ENCODE measurements around the gene EDC4. TPM values are rescaled to one million over a fixed set of nuclear protein-coding genes. Genes with fewer than 3 reads are reported as not detected.

EDC4 gene
- total RNA-seq, 1 experiment from 2014 or later, result 106 TPM

DNA sequence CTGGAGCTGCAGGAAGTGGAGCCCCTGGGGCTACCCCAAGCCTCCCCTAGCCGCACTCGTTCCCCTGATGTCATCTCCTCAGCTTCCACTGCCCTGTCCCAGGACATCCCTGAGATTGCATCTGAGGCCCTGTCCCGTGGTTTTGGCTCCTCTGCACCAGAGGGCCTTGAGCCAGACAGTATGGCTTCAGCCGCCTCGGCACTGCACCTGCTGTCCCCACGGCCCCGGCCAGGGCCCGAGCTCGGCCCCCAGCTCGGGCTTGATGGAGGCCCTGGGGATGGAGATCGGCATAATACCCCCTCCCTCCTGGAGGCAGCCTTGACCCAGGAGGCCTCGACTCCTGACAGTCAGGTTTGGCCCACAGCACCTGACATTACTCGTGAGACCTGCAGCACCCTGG, 7.7 kb downstream of the EDC4 start:
- Histone ChIP-seq H3T11ph (ENCODE audit: low read length) (no peak overlapping the region), H3K23ac (ENCODE audit: insufficient read length, low read depth, low read length) (no peak overlapping the region), H3K9me3 (ENCODE audit: control insufficient read depth, low read depth, low read length) (no peaks in the 10 kb centered on the region), H3K4me2 (ENCODE audit: insufficient read depth, insufficient read length, low read length) (no peak overlapping the region), H2AFZ (ENCODE audit: low read length) (no peak overlapping the region), H3K14ac (ENCODE audit: insufficient read depth, low read length) (no peak overlapping the region), H2AK5ac (ENCODE audit: insufficient read length, low read length) (no peak overlapping the region), H3K4ac (ENCODE audit: low read depth, low read length) (no peak overlapping the region), H3K27ac (ENCODE audit: insufficient read length, low read depth, low read length) (no peak overlapping the region), H2BK15ac (ENCODE audit: low read depth, low read length) (no peak overlapping the region), H4K8ac (replicated peaks; ENCODE audit: insufficient read length, low read depth, low read length) (no peak overlapping the region), H3K4me1 (ENCODE audit: insufficient read depth, low read length) (no peaks in the 10 kb centered on the region), H3K9ac (ENCODE audit: extremely low read depth, insufficient read length, low read length) (no peak overlapping the region), H2BK20ac (ENCODE audit: low read depth, low read length, poor library complexity, severe bottlenecking) (no peak overlapping the region), H2BK12ac (ENCODE audit: insufficient read length, low read depth, low read length) (no peak overlapping the region), H4K5ac (ENCODE audit: insufficient read length, low read depth, low read length) (no peak overlapping the region), H3K79me2 (ENCODE audit: insufficient read depth, low read length) (no peaks in the 10 kb centered on the region), H3K23me2 (ENCODE audit: insufficient read length, low read depth, low read length, poor library complexity, severe bottlenecking) (no peaks in the 10 kb centered on the region), H3K56ac (ENCODE audit: insufficient read length, low read depth, low read length) (no peak overlapping the region), H3K18ac (ENCODE audit: insufficient read length, low read depth, low read length) (no peak overlapping the region), H2BK5ac (ENCODE audit: insufficient read length, low read length) (no peak overlapping the region), H2BK120ac (ENCODE audit: low read depth, low read length, poor library complexity, severe bottlenecking) (no peak overlapping the region), H4K91ac (ENCODE audit: insufficient read length, low read depth, low read length) (no peak overlapping the region), H3K27me3 (ENCODE audit: insufficient read depth, low read length) (no peaks in the 10 kb centered on the region), H4K20me1 (ENCODE audit: control insufficient read depth, insufficient read depth, insufficient read length) (no peaks in the 10 kb centered on the region), H3K79me1 (ENCODE audit: insufficient read depth, low read depth, low read length, poor library complexity, severe bottlenecking) (no peaks in the 10 kb centered on the region)
- Mint-ChIP-seq H3K27me3 (ENCODE audit: low read depth) (no peaks in the 10 kb centered on the region; the same call in none of the 2 replicates), H3K9me3 (no peaks in the 10 kb centered on the region), H3K4me3 (no peak overlapping the region), H3K36me3 (ENCODE audit: insufficient read depth in 1 of 3, low read depth in 3 of 3) (peaks cover 29 to 80% (median 73%) of the 10 kb centered on the region in 3 experiments), H3K27ac (no peak overlapping the region), H3K4me1 (peaks cover 8 to 12% of the 10 kb centered on the region in 2 experiments)
- WGBS (ENCODE audit: extremely low coverage, insufficient read length, low lambda C conversion rate), result no CpG with 5 or more reads among the region's 13 CpGs
- DNase-seq, result no peak
- TF ChIP-seq, protein P1, sequence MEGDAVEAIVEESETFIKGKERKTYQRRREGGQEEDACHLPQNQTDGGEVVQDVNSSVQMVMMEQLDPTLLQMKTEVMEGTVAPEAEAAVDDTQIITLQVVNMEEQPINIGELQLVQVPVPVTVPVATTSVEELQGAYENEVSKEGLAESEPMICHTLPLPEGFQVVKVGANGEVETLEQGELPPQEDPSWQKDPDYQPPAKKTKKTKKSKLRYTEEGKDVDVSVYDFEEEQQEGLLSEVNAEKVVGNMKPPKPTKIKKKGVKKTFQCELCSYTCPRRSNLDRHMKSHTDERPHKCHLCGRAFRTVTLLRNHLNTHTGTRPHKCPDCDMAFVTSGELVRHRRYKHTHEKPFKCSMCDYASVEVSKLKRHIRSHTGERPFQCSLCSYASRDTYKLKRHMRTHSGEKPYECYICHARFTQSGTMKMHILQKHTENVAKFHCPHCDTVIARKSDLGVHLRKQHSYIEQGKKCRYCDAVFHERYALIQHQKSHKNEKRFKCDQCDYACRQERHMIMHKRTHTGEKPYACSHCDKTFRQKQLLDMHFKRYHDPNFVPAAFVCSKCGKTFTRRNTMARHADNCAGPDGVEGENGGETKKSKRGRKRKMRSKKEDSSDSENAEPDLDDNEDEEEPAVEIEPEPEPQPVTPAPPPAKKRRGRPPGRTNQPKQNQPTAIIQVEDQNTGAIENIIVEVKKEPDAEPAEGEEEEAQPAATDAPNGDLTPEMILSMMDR (conservative IDR thresholded peaks at IDR 0.05), result no peak

All from H9 (cell line).